GM23338 (cell line): ENCODE measurements around the gene TMCO5A. TPM values are rescaled to one million over a fixed set of nuclear protein-coding genes. Genes with fewer than 3 reads are reported as not detected.

ENCODE experiments used
- ATAC-seq: fragments of 200-7000 bp; cut with Tn5 transposase; 3 replicates; pipeline ENCODE4 v1.9.1; 2020
- DNase-seq: peaks from one replicate; pipeline ENCODE4 v3.0.0-alpha.2; 2015; ENCODE audit warnings: low spot score
- H2AFZ ChIP-seq: fragments of 200-600 bp; sonication (generic); 2 replicates; pipeline ENCODE4 v1.8.0; 2016; ENCODE audit warnings: antibody characterized with exemption, mild to moderate bottlenecking, moderate library complexity
- H3F3A ChIP-seq: fragments of 200-600 bp; sonication (generic); replicated peaks from 2 replicates; pipeline ENCODE4 v1.8.0; 2017; ENCODE audit warnings: antibody characterized with exemption, mixed run types, low read depth
- H3K27ac ChIP-seq: fragments of 200-600 bp; sonication (generic); 2 replicates; pipeline ENCODE4 v1.6.1; 2016; ENCODE audit warnings: low read depth
- H3K27me3 ChIP-seq: fragments of 200-600 bp; sonication (generic); 2 replicates; pipeline ENCODE4 v1.8.0; 2016; ENCODE audit warnings: mild to moderate bottlenecking, mixed run types, moderate library complexity; ENCODE audit not compliant: insufficient read depth
- H3K36me3 ChIP-seq: fragments of 200-600 bp; sonication (generic); 2 replicates; pipeline ENCODE4 v1.8.0; 2016; ENCODE audit warnings: mild to moderate bottlenecking; ENCODE audit not compliant: insufficient read depth
- H3K4me1 ChIP-seq: fragments of 200-600 bp; sonication (generic); 2 replicates; pipeline ENCODE4 v1.8.0; 2016; ENCODE audit warnings: mild to moderate bottlenecking, moderate library complexity; ENCODE audit not compliant: insufficient read depth
- H3K4me2 ChIP-seq: fragments of 200-600 bp; sonication (generic); 2 replicates; pipeline ENCODE4 v1.7.1; 2017; ENCODE audit warnings: mixed run types
- H3K4me3 ChIP-seq: fragments of 200-600 bp; sonication (generic); 2 replicates; pipeline ENCODE4 v1.6.1; 2016; ENCODE audit warnings: mixed run types
- H3K79me2 ChIP-seq: fragments of 200-600 bp; sonication (generic); replicated peaks from 2 replicates; pipeline ENCODE4 v1.8.0; 2017; ENCODE audit warnings: mild to moderate bottlenecking; ENCODE audit not compliant: insufficient read depth
- H3K9me2 ChIP-seq: fragments of 200-600 bp; sonication (generic); 2 replicates; pipeline ENCODE4 v1.8.0; 2017; ENCODE audit not compliant: insufficient read depth
- H4K20me1 ChIP-seq: fragments of 200-600 bp; sonication (generic); replicated peaks from 2 replicates; pipeline ENCODE4 v1.8.0; 2017; ENCODE audit warnings: mild to moderate bottlenecking; ENCODE audit not compliant: insufficient read depth
- H3K27ac Mint-ChIP-seq: 2 replicates; pipeline ENCODE4 v1.8.0; 2020; ENCODE audit warnings: inconsistent platforms, mild to moderate bottlenecking, moderate library complexity, mixed read lengths
- H3K27me3 Mint-ChIP-seq: 3 replicates; pipeline ENCODE4 v1.8.0; 2022; ENCODE audit warnings: low read depth, mild to moderate bottlenecking, moderate library complexity, mixed read lengths, inconsistent platforms; ENCODE audit not compliant: insufficient read depth, poor library complexity
- H3K36me3 Mint-ChIP-seq: 3 replicates; pipeline ENCODE4 v1.8.0; 2021; ENCODE audit warnings: low read depth, mild to moderate bottlenecking, inconsistent platforms, moderate library complexity, mixed read lengths
- H3K4me1 Mint-ChIP-seq: 3 replicates; pipeline ENCODE4 v1.8.0; 2020; ENCODE audit warnings: mild to moderate bottlenecking, inconsistent platforms, mixed read lengths
- H3K4me3 Mint-ChIP-seq: 3 replicates; pipeline ENCODE4 v1.8.0; 2021; ENCODE audit warnings: moderate library complexity, mild to moderate bottlenecking, inconsistent platforms, mixed read lengths
- H3K9me3 Mint-ChIP-seq: 3 replicates; pipeline ENCODE4 v1.8.0; 2020; ENCODE audit warnings: moderate library complexity, mild to moderate bottlenecking, inconsistent platforms, mixed read lengths
- EZH2 ChIP-seq: fragments of 200-600 bp; sonication (generic); IDR thresholded peaks from one replicate; pipeline ENCODE4 v1.8.0; 2017; ENCODE audit warnings: antibody characterized with exemption, mild to moderate bottlenecking, low read depth; ENCODE audit not compliant: unreplicated experiment
- EZH2phosphoT487 ChIP-seq: fragments of 200-600 bp; sonication (generic); IDR thresholded peaks from one replicate; pipeline ENCODE4 v1.8.1; 2018; ENCODE audit warnings: antibody characterized with exemption; ENCODE audit not compliant: unreplicated experiment
- JUNB ChIP-seq: IDR thresholded peaks from one replicate; pipeline ENCODE4 v1.6.1; 2016; ENCODE audit warnings: antibody characterized with exemption; ENCODE audit not compliant: unreplicated experiment
- POLR2AphosphoS5 ChIP-seq: IDR thresholded peaks from 2 replicates; pipeline ENCODE4 v1.6.1; 2016; ENCODE audit warnings: antibody characterized with exemption, low read depth
- STAT1 ChIP-seq: IDR thresholded peaks from one replicate; pipeline ENCODE4 v1.6.1; 2016; ENCODE audit warnings: antibody characterized with exemption; ENCODE audit not compliant: unreplicated experiment
- ZNF114 ChIP-seq: fragments of 250-450 bp; sonication (Bioruptor Pico); IDR thresholded peaks from 2 replicates; pipeline ENCODE4 v1.5.0; 2020; ENCODE audit warnings: mild to moderate bottlenecking, moderate library complexity
- ZNF331 ChIP-seq: fragments of 250-450 bp; sonication (Bioruptor Pico); IDR thresholded peaks from 2 replicates; pipeline ENCODE4 v1.5.0; 2020; ENCODE audit warnings: low read depth, mild to moderate bottlenecking, moderate library complexity
- polyA plus RNA-seq: library from polyadenylated mRNA; unstranded; fragments of >200 nt; fragmentation: Nextera tagmentation; extraction: Ambion mirVana; gene quantifications from 2 replicates; pipeline ENCODE4 v1.2.1, GENCODE V29; 2016
- total RNA-seq: library from RNA; depleted of rRNA; stranded (reverse); fragments of >200 nt; shearing (Covaris generic); gene quantifications from 2 replicates; pipeline ENCODE4 v1.2.3, GENCODE V29; 2014
- TF ChIP-seq, protein P1 (sequence below), 2 experiments: fragments of 200-600 bp in 1 of 2; sonication (generic) in 1 of 2; conservative IDR thresholded peaks; 2 replicates each; pipeline versions ENCODE4 v1.5.1 to v1.6.1; 2016 to 2017; ENCODE audit warnings: antibody characterized with exemption in 2 of 2, low read depth in 2 of 2, mild to moderate bottlenecking in 2 of 2, moderate library complexity in 1 of 2
- TF ChIP-seq, protein P2 (sequence below): IDR thresholded peaks from 2 replicates; pipeline ENCODE4 v1.6.1; 2016; ENCODE audit warnings: antibody characterized with exemption

Gene TMCO5A
- total and polyA plus RNA-seq, 2 experiments from 2014 or later: not detected

DNA sequence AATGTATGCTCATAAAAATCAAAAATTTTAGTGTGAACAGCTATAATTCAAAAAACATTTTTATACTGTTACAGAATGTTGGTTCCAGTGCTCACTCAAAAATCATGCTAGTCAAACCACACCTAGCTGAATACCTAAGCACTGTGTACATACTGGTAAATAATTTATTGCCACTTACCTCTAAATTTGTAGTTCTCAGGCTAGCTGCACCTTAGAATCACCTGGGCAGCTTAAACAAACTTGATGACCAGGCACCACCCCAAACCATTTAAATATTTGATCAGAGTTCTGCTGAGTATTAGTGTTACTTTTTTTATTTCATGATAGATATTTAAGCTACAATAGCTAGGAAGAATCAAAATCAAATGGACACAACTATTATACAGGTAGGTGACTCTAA is 32.3 kb upstream of the TMCO5A start:
- Histone ChIP-seq H3K4me1 (no peaks in the 10 kb centered on the region), H3K9me2 (no peaks in the 10 kb centered on the region), H3K36me3 (no peaks in the 10 kb centered on the region), H3K27ac (no peak overlapping the region), H3K79me2 (no peaks in the 10 kb centered on the region), H3K4me3 (no peak overlapping the region), H4K20me1 (no peaks in the 10 kb centered on the region), H3F3A (no peaks in the 10 kb centered on the region), H3K27me3 (no peaks in the 10 kb centered on the region), H3K4me2 (no peak overlapping the region), H2AFZ (no peak overlapping the region)
- H3K4me1 Mint-ChIP-seq: peaks cover 11% of the 10 kb centered on the region; the same call in 2 of the 3 replicates
- no peak for DNase-seq
- H3K4me3 Mint-ChIP-seq: no peak overlapping the region
- H3K36me3 Mint-ChIP-seq: no peaks in the 10 kb centered on the region
- H3K27ac Mint-ChIP-seq: no peak overlapping the region
- ATAC-seq: no peak
- TF ChIP-seq ZNF331 (CRISPR knock-in tag) (no peak), POLR2AphosphoS5 (no peak), STAT1 (no peak), JUNB (no peak), EZH2 (no peak), ZNF114 (CRISPR knock-in tag) (no peak)
- TF ChIP-seq, protein P1, sequence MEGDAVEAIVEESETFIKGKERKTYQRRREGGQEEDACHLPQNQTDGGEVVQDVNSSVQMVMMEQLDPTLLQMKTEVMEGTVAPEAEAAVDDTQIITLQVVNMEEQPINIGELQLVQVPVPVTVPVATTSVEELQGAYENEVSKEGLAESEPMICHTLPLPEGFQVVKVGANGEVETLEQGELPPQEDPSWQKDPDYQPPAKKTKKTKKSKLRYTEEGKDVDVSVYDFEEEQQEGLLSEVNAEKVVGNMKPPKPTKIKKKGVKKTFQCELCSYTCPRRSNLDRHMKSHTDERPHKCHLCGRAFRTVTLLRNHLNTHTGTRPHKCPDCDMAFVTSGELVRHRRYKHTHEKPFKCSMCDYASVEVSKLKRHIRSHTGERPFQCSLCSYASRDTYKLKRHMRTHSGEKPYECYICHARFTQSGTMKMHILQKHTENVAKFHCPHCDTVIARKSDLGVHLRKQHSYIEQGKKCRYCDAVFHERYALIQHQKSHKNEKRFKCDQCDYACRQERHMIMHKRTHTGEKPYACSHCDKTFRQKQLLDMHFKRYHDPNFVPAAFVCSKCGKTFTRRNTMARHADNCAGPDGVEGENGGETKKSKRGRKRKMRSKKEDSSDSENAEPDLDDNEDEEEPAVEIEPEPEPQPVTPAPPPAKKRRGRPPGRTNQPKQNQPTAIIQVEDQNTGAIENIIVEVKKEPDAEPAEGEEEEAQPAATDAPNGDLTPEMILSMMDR (conservative IDR thresholded peaks at IDR 0.05; ENCODE audit: low read depth in 2 of 2): no peak
- TF ChIP-seq, protein P2, sequence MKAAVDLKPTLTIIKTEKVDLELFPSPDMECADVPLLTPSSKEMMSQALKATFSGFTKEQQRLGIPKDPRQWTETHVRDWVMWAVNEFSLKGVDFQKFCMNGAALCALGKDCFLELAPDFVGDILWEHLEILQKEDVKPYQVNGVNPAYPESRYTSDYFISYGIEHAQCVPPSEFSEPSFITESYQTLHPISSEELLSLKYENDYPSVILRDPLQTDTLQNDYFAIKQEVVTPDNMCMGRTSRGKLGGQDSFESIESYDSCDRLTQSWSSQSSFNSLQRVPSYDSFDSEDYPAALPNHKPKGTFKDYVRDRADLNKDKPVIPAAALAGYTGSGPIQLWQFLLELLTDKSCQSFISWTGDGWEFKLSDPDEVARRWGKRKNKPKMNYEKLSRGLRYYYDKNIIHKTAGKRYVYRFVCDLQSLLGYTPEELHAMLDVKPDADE: no peak
- no peaks in the 10 kb centered on the region for H3K9me3 Mint-ChIP-seq
- peaks cover 1% of the 10 kb centered on the region for H3K27me3 Mint-ChIP-seq

DNA sequence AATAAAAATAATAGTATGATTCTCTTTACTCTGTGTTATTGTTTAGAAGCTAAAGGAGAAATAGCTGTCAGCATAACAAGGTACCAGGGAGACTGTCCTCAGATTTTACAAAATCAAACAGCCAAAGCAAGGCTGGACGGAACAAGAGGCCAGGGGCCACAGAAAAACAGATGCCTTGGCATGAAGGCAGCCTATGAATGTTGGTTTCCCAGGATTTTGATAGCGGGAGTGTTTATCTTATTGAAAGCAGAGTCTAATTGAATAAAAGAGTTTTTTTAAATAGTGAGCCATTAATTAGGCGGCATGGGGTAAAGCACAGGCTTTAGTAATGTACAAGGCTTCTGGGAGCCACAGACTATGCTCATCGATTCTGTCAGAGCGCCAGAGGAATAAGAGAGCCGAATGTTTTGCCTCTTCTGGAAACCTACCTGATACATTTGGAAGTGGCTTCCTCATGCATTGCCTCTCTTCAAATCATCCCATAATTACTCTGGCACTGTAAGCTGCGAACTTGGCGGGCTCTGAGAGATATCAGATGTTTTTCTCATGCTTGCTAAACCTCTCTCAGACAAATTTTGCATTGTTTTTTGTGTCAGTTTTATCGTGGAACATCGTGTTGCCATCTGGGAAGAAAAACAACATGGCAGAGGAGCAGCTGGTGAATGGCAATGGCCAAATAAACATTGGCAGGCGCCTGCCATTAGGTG is 30.4 kb upstream of the TMCO5A start:
- no peak overlapping the region for H3K27ac ChIP-seq
- no peak overlapping the region for H3K4me3 Mint-ChIP-seq
- peaks cover 12% of the 10 kb centered on the region; the same call in 2 of the 3 replicates for H3K4me1 Mint-ChIP-seq
- no peak for ATAC-seq
- H3K27me3 ChIP-seq: no peaks in the 10 kb centered on the region
- DNase-seq: no peak
- H3K4me3 ChIP-seq: no peak overlapping the region
- H3K9me2 ChIP-seq: no peaks in the 10 kb centered on the region
- no peaks in the 10 kb centered on the region for H3K36me3 Mint-ChIP-seq
- H3K4me1 ChIP-seq: no peaks in the 10 kb centered on the region
- H4K20me1 ChIP-seq: no peaks in the 10 kb centered on the region
- no peak overlapping the region for H3K27ac Mint-ChIP-seq
- H3K27me3 Mint-ChIP-seq: peaks cover 1% of the 10 kb centered on the region
- no peaks in the 10 kb centered on the region for H3K9me3 Mint-ChIP-seq
- H2AFZ ChIP-seq: no peak overlapping the region
- no peaks in the 10 kb centered on the region for H3K36me3 ChIP-seq
- TF ChIP-seq STAT1 (no peak), EZH2phosphoT487 (no peak)
- TF ChIP-seq, protein P2: no peak
- no peaks in the 10 kb centered on the region for H3K79me2 ChIP-seq
- no peaks in the 10 kb centered on the region for H3F3A ChIP-seq
- H3K4me2 ChIP-seq: no peak overlapping the region
